Chondrocyte (in vitro differentiated cells): ENCODE data around the gene WBP1L. TPM values are rescaled to one million over a fixed set of nuclear protein-coding genes. Genes with fewer than 3 reads are reported as not detected.

Source experiments
- DNase-seq: peaks from one replicate; pipeline ENCODE4 v3.0.0; 2021; ENCODE audit warnings: mixed read lengths, low spot score
- H3K27ac Mint-ChIP-seq: one replicate; pipeline ENCODE4 v1.8.0; 2021; ENCODE audit warnings: mild to moderate bottlenecking, moderate library complexity, mixed read lengths; ENCODE audit not compliant: unreplicated experiment
- H3K27me3 Mint-ChIP-seq: 2 replicates; pipeline ENCODE4 v1.8.0; 2021; ENCODE audit warnings: low read depth, mixed read lengths
- H3K36me3 Mint-ChIP-seq: 2 replicates; pipeline ENCODE4 v1.8.0; 2021; ENCODE audit warnings: low read depth, mixed read lengths
- H3K4me1 Mint-ChIP-seq: 2 replicates; pipeline ENCODE4 v1.8.0; 2021; ENCODE audit warnings: low read depth, mild to moderate bottlenecking, mixed read lengths
- H3K4me3 Mint-ChIP-seq: one replicate; pipeline ENCODE4 v1.8.0; 2021; ENCODE audit warnings: mild to moderate bottlenecking, moderate library complexity, mixed read lengths; ENCODE audit not compliant: unreplicated experiment
- H3K9me3 Mint-ChIP-seq: 2 replicates; pipeline ENCODE4 v1.8.0; 2021; ENCODE audit warnings: low read depth, mixed read lengths
- total RNA-seq: library from RNA; stranded (reverse); gene quantifications from 3 replicates; pipeline ENCODE4 v1.2.1, GENCODE V29; 2021
- TF ChIP-seq, protein P1 (sequence below): fragments of 200-600 bp; sonication (generic); IDR thresholded peaks from 2 replicates; pipeline ENCODE4 v1.5.0; 2021; ENCODE audit warnings: antibody characterized with exemption, mild to moderate bottlenecking, moderate library complexity

Gene WBP1L
- total RNA-seq, 1 donor from 2014 or later = 95.3 TPM

DNA sequence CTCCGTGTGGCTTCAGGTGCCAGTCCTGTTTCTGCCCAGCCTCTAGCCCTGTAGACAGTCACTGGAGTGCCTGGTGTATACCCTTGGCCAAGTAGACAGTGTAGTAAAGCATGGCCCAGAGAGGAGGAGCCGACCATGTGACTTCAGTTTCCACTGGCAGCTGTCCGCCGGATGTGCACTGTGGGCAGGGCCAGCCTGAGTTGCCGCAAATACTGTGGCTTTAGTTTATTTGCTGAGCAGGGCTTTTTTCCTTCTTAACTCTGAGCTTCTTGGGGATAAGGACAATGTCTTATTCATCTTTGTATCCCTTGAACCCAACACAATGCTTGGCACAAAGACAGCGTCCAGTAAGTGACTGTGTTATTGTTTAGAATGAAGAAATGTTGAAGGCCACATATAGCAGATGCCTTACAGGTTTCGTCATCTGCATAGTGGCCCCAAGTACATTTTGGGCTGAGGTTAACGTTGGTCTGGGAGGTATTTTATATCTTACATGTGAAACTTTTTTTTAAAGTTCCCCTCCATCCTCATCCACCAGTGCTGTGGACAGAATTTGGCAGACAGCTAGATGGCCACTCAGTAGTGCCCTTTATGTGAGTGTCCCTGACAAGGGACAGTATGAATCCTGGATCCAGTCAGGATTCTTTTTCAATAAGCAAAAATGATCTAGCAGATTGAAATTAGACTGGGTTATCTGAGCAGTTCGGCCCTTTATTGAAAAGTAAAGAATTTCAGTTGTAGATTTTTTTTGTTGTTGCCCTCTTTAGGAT is 52.8 kb downstream of the WBP1L start:
- Mint-ChIP-seq H3K9me3 (no peaks in the 10 kb centered on the region), H3K27me3 (no peaks in the 10 kb centered on the region), H3K4me3 (no peak overlapping the region), H3K36me3 (peaks cover 10% of the 10 kb centered on the region), H3K27ac (peak overlapping the region; percentile 83), H3K4me1 (peaks cover 79% of the 10 kb centered on the region)
- no peak for DNase-seq
- TF ChIP-seq, protein P1, sequence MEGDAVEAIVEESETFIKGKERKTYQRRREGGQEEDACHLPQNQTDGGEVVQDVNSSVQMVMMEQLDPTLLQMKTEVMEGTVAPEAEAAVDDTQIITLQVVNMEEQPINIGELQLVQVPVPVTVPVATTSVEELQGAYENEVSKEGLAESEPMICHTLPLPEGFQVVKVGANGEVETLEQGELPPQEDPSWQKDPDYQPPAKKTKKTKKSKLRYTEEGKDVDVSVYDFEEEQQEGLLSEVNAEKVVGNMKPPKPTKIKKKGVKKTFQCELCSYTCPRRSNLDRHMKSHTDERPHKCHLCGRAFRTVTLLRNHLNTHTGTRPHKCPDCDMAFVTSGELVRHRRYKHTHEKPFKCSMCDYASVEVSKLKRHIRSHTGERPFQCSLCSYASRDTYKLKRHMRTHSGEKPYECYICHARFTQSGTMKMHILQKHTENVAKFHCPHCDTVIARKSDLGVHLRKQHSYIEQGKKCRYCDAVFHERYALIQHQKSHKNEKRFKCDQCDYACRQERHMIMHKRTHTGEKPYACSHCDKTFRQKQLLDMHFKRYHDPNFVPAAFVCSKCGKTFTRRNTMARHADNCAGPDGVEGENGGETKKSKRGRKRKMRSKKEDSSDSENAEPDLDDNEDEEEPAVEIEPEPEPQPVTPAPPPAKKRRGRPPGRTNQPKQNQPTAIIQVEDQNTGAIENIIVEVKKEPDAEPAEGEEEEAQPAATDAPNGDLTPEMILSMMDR = no peak

DNA sequence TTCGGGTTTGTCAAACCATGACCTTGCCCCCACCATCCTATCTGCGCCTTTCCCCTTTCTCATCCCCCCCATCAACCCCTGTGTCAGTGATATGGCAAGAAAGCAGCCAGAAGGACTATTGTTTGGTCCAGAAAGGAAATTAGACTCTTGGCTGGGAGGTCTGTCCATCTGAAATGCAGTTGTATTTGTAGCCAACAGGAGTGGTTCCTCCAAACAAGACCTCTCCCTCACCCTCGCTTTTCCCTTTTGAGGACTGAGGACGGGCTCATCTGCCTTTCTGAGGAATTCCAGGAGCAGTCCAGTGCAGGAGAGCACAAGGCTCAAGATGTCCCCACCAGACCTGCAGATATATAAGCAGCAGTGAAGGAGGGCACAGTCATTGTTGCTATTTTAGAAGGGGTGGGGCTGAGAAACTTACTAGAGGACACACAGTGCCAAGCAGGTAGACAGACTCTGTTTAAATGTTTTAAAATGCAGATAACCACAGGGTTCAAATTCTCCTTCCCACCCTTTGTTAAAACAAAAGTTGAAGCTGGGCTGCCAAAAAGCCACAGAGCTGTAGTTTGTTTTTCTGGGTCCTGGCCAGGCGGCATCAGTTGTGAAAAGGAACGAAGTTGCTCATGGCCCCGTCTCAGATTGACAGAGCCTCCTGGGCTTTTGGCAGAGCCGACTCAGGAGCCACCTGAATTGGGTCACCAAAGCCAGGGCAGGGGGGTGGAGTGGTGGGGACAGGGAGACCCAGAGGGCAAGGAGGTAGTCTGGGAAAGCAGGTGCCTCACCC is 56.1 kb downstream of the WBP1L start:
- peak overlapping the region; percentile 37 for H3K4me3 Mint-ChIP-seq
- peak overlapping the region; percentile 95 for H3K27ac Mint-ChIP-seq
- H3K36me3 Mint-ChIP-seq = peaks cover 19% of the 10 kb centered on the region
- TF ChIP-seq, protein P1 = no peak
- no peaks in the 10 kb centered on the region for H3K27me3 Mint-ChIP-seq
- no peak for DNase-seq
- H3K9me3 Mint-ChIP-seq = peaks cover 3% of the 10 kb centered on the region
- H3K4me1 Mint-ChIP-seq = peaks cover 86% of the 10 kb centered on the region

- Mint-ChIP-seq H3K36me3 (peaks cover 19% of the 10 kb centered on the region), H3K4me1 (peaks cover 78% of the 10 kb centered on the region), H3K4me3 (peak overlapping the region; percentile 10), H3K9me3 (peaks cover 3% of the 10 kb centered on the region), H3K27ac (peak overlapping the region; percentile 95), H3K27me3 (no peaks in the 10 kb centered on the region)
- TF ChIP-seq, protein P1 = no peak
- no peak for DNase-seq
These were observed 57.0 kb downstream of the WBP1L start for GRCh38 chr10:102800611-102801335.

DNA sequence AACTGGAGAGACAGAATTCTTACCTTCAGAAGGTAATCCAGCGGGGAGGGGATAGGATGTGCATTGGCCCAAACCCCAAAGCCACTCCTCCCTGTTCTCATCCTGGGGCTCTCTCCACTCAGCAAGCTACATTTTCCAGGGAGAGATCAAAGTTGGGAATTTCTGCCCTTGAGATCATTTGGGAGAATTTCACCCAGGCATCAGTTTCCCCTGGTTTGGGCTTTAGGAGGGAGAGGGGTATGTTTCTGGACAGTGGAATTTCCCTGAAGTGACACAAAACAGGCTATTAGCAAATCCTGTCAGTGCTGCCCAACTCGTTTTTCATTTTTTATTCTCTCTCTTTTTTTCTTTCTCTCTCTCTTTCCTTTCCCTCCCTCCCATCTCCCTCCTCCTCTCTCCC is 57.7 kb downstream of the WBP1L start:
- Mint-ChIP-seq H3K27ac (peak overlapping the region; percentile 95), H3K4me3 (no peak overlapping the region), H3K4me1 (peaks cover 75% of the 10 kb centered on the region), H3K36me3 (peaks cover 22% of the 10 kb centered on the region), H3K9me3 (peaks cover 3% of the 10 kb centered on the region), H3K27me3 (no peaks in the 10 kb centered on the region)
- TF ChIP-seq, protein P1 = no peak
- no peak for DNase-seq

- TF ChIP-seq, protein P1 = no peak
- Mint-ChIP-seq H3K9me3 (peaks cover 3% of the 10 kb centered on the region), H3K4me3 (peak overlapping the region; percentile 1), H3K4me1 (peaks cover 74% of the 10 kb centered on the region), H3K36me3 (peaks cover 24% of the 10 kb centered on the region), H3K27me3 (no peaks in the 10 kb centered on the region), H3K27ac (peak overlapping the region; percentile 98)
- no peak for DNase-seq
These were observed 58.2 kb downstream of the WBP1L start for GRCh38 chr10:102801978-102802377.
